ENCODE data around the gene SARS2.
"Not testable (repeated sequence)": the region's sequence is repeated elsewhere in the genome, so short reads cannot be mapped to it uniquely, and the experiment has no call there.

SARS2 gene

DNA sequence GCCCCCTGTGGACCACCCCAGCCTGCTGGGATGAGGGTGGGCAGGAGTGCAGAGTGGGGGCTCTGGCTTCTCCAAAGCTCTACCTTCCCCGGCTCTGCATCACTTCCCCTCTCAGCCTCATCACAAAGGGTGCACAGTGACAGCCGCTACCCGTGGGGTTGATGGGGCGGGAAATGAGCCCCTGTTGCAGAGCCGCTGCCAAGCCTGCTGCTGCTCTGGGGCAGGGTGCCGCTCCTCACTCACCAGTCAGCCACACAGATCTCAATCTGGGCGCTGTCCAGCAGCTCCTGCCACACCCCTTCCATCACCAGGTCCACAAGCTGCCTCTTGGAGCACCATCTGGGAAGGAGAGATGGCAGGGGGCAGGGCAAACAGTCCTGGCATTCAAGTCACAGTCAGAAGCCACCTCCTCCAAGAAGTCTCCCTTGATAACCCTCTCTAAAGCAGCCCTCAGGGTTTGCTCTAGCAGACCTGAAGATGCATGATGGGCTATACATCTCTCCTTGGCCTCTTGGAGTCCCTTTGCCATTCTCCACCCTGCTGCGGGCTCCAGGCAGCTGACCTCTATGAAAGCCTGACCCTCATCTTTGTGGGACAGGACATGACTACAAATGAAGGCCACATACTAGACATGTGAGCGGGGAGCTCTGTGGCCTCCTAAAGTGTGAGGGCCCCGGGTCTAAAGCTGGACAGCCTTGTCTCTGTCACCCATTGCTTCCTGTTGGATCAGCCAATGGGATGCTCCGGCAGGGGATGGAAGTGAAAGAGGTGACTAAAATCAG lies 15.9 kb upstream of the SARS2 start:
- no peak for DNase-seq (ENCODE audit: low spot score)
- FAIRE-seq: no peak

- FAIRE-seq: no peak
- no peak for DNase-seq (ENCODE audit: low spot score)
Observed at GRCh38 chr19:38945562-38946228, 15.1 kb upstream of the SARS2 start.

DNA sequence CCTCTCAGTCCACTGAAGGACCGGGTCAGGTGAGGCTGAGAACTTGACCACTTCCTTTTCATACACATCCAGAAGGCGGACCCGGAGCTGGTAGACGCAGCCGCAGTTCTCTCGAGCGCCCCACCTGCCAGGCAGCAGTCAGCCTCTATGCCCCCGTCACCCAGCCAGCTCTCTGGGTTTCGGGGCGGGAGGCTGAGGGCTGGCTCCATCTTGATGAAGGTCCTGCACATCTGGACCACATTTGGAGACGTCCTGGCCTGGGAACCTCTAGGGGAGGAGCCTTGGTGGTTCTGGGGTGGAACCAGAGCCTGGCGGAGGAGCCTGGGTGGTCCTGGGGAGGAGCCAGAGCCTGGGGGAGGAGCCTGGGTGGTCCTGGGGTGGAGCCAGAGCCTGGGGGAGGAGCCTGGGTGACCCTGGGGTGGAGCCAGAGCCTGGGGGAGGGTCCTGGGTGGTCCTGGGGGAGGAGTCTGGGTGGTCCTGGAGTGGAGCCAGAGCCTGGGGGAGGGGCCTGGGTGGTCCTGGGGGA lies 14.5 kb upstream of the SARS2 start:
- FAIRE-seq (no peak), DNase-seq (ENCODE audit: low spot score) (no peak)

GRCh38 chr19:38942471-38943181 lies 12.1 kb upstream of the SARS2 start:
- FAIRE-seq (no peak), DNase-seq (ENCODE audit: low spot score) (no peak)

- FAIRE-seq (no peak), DNase-seq (ENCODE audit: low spot score) (no peak)
Observed at GRCh38 chr19:38941979-38942378, 11.4 kb upstream of the SARS2 start.

DNA sequence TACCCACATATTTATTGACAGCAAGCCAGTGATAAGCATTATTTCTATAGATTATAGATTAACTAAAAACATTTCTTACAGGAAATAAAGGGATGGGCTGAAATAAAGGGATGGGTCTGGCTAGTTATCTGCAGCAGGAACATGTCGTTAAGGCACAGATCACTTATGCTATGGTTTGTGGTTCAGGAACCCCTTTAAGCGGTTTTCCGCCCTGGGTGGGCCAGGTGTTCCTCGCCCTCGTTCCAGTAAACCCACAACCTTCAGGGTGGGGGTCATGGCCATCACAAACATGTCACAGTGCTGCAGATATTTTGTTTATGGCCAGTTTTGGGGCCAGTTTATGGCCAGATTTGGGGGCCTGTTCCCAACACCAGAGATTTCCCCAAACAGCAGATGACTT lies 10.9 kb upstream of the SARS2 start:
- not testable (repeated sequence) for FAIRE-seq; DNase-seq (ENCODE audit: low spot score)

GRCh38 chr19:38939957-38940356 lies 9.4 kb upstream of the SARS2 start:
- no peak for FAIRE-seq
- DNase-seq (ENCODE audit: low spot score): no peak

DNA sequence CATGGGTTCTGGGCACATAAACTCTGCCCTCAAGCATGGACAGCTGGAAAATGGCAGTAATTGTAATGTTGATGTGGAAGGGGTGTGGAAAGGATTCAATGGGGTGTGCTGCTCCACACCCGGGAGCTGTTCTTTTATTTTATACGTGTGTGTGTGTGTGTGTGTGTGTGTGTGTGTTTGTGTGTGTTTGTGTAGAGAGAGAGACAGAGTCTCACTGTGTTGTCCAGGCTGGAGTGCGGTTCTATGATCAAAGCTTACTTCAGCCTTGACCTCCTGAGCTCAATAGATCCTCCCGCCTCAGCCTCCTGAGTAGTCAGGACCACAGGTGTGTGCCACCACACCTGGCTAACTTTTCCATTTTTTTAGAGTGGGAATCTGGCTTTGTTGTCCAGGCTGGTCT lies 3.0 kb upstream of the SARS2 start:
- DNase-seq (ENCODE audit: low spot score): no peak
- FAIRE-seq: no peak

- no peak for DNase-seq (ENCODE audit: low spot score)
- no peak for FAIRE-seq
Observed at GRCh38 chr19:38932425-38933179, 2.0 kb upstream of the SARS2 start.

DNA sequence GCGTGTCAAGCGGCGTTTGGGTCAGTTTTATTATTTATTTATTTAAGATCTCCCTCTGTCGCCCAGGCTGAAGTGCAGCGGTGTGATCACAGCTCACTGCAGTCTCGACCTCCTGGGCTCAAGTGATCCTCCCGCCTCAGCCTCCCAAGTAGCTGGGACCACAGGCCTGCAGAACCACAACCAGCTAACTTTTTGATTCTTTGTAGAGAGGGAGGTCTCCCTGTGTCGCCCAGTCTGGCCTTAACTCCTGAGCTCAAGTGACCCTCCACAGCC lies 894 bp upstream of the SARS2 start:
- DNase-seq (ENCODE audit: low spot score) (no peak), FAIRE-seq (no peak)

DNA sequence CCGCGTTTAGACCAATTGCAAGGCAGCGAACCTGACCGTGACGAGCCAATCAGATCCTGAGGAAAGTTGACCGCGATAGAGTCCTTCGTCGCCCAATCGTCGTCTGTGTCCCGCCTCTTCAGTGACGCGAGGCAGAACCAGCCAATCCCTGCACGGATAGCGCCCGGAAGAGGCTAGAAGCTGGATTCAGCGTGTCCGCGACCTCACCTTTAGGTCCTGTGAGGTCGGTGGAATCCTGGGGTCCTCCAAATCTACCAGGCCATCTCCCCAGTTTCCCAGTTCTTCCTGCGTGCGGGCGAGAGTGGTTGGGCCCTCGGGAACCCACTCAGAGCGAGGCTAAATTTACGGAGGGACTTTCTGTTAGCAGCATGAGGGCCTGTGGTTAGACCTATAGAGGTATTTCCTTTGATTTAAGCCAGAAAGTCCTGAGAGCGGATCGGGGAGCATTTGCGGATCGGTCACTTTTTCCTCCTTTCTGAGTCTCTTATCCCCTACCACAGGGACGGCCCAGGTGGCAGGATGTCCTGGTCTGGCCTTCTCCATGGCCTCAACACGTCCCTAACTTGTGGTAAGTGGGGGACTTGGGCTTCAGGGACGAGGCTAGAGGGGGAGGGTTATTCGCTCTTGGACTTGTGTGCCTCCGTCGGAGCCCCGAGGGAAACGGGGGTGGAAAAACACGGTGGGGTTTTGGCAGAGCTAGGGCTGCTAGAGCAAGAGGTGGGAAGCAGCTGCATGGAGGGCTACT lies 385 bp upstream of the SARS2 start, which contains the start of gene MRPS12:
Gene MRPS12, plus strand, starts transcription at position 169 of the 745 bp plus-strand sequence. Its CDS starts 351 bp downstream, at position 520.
- peak; percentile 95 for FAIRE-seq
- peak; percentile 99 for DNase-seq (ENCODE audit: low spot score)

- FAIRE-seq (no peak), DNase-seq (ENCODE audit: low spot score) (no peak)
Observed at GRCh38 chr19:38928391-38929001, 2.1 kb downstream of the SARS2 start.

GRCh38 chr19:38924388-38924787 lies 6.2 kb downstream of the SARS2 start:
- DNase-seq (ENCODE audit: low spot score): no peak
- no peak for FAIRE-seq

DNA sequence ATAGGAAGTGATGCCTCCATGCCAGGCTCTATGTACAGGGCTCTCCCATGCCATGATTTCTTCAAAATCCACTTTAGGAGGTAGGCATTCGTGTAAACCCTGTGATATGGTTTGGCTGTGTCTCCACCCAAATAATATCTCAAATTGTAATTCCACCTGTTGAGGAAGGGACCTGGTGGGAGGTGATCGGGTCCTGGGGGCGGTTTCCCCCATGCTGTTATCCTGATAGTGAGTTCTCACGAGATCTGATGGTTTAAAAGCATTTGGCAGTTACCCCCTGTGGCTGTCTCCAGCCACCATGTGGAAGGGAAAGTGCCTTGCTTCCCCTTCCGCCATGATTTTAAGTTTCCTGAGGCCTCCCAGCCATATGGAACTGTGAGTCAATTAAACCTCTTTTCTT lies 8.1 kb downstream of the SARS2 start:
- DNase-seq (ENCODE audit: low spot score) (no peak), FAIRE-seq (no peak)

DNA sequence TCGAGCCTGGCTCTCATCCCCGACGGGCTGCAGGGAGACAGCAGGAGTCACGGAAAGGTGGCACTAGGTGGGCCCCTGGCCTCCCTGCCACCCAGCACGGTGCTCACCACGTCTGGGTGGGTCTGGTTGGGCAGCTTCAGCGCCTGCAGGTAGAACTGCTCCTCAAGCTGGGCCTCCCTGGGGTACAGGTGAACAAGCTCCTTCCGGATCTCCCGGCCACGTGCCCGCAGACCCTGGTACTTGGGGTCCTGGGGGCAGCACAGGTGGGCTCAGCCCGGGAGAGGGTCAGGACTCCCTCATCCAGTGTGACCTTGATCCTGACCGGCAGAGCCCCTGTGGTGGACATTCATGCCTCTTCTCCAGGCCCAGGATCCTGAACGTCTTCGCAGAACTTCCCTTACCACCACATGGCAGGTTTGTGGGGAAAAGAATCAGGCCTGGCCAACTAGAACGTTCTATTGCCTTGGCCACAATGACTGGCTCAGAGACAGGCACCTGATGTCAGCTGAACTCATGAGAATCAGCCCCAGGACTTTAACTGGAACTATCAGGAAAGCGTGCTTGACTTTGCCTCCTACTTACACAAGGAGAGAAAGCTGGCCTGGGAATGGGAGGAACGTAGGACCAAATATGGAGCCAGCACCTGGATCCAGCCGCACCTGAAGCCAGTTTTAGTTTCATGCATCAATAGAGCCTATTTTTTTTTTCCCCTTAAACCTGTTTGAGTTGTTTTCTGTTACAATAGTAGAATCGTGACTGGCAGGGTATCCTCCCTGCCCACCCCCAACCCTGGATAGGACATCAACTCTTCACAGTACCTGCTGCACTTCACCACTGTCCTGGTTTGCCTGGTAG lies 8.9 kb downstream of the SARS2 start:
- FAIRE-seq (no peak), DNase-seq (ENCODE audit: low spot score) (no peak)

- FAIRE-seq (peak; percentile 83), DNase-seq (ENCODE audit: low spot score) (no peak)
Observed at GRCh38 chr19:38920602-38921419, 9.8 kb downstream of the SARS2 start.

- DNase-seq (ENCODE audit: low spot score): no peak
- FAIRE-seq: no peak
Observed at GRCh38 chr19:38919837-38920601, 10.5 kb downstream of the SARS2 start.

GRCh38 chr19:38918526-38918925 lies 12.0 kb downstream of the SARS2 start:
- FAIRE-seq (no peak), DNase-seq (ENCODE audit: low spot score) (no peak)
